H1 (cell line): ENCODE data around the gene CNGA1. TPM values are rescaled to one million over a fixed set of nuclear protein-coding genes. Genes with fewer than 3 reads are reported as not detected.

Source experiments
- CTCF ChIA-PET: fragments of 300-600 bp; sonication (Branson Sonifier 250); formaldehyde crosslinking; loops from one replicate; lab custom pipeline; 2021; ENCODE audit not compliant: partially characterized antibody; lab: Charles Lee
- POLR2A ChIA-PET: fragments of 300-600 bp; sonication (Branson Sonifier 250); formaldehyde crosslinking; loops from one replicate; lab custom pipeline; 2021; ENCODE audit warnings: inconsistent platforms; ENCODE audit not compliant: partially characterized antibody; lab: Charles Lee
- DNase-seq, 2 experiments: peaks; one replicate each; pipeline versions ENCODE4 v3.0.0 to v3.0.0-alpha.2; 2010 to 2022; ENCODE audit warnings: low spot score in 2 of 2, low read depth in 1 of 2, mixed read lengths in 1 of 2
- FAIRE-seq: peaks from 2 replicates; lab custom pipeline; 2011; peaks lifted over from hg19 to GRCh38; lab: Jason Lieb, UNC
- H2AFZ ChIP-seq: 2 replicates; pipeline ENCODE4 v1.8.1; 2012; ENCODE audit warnings: low read length, inconsistent platforms
- H2AK5ac ChIP-seq: 2 replicates; pipeline ENCODE4 v1.6.1; 2013; ENCODE audit warnings: low read depth, low read length
- H2BK120ac ChIP-seq: replicated peaks from 2 replicates; pipeline ENCODE3; 2013; ENCODE audit warnings: low read depth, low read length, inconsistent platforms
- H2BK12ac ChIP-seq: 2 replicates; pipeline ENCODE4 v1.6.1; 2013; ENCODE audit warnings: low read depth, low read length
- H2BK15ac ChIP-seq: 2 replicates; pipeline ENCODE4 v1.6.1; 2013; ENCODE audit warnings: low read length
- H2BK20ac ChIP-seq: 2 replicates; pipeline ENCODE4 v1.6.1; 2013; ENCODE audit warnings: low read length
- H2BK5ac ChIP-seq: 2 replicates; pipeline ENCODE4 v1.6.1; 2013; ENCODE audit warnings: low read depth, low read length
- H3K14ac ChIP-seq: 2 replicates; pipeline ENCODE4 v1.6.1; 2013; ENCODE audit warnings: inconsistent platforms; ENCODE audit not compliant: insufficient read length
- H3K18ac ChIP-seq: 2 replicates; pipeline ENCODE4 v1.6.1; 2013; ENCODE audit warnings: low read length; ENCODE audit errors: extremely low read depth
- H3K23ac ChIP-seq: 2 replicates; pipeline ENCODE4 v1.6.1; 2013; ENCODE audit warnings: inconsistent platforms; ENCODE audit not compliant: insufficient read length
- H3K23me2 ChIP-seq: 2 replicates; pipeline ENCODE4 v1.6.1; 2013; ENCODE audit warnings: low read depth, low read length
- H3K27ac ChIP-seq: 2 replicates; pipeline ENCODE4 v1.6.1; 2011; ENCODE audit warnings: low read depth, low read length, inconsistent platforms
- H3K27me3 ChIP-seq, 4 experiments: replicated peaks in 1 of 4; 1 replicate in 1 of 4; 2 replicates in 3 of 4; pipeline versions ENCODE4 v1.6.1 to v1.8.1; 2011 to 2013; ENCODE audit warnings: low read length in 3 of 4, mild to moderate bottlenecking in 3 of 4, inconsistent platforms in 2 of 4, mixed read lengths in 2 of 4, moderate library complexity in 1 of 4; ENCODE audit not compliant: control insufficient read depth in 3 of 4, insufficient read depth in 3 of 4; ENCODE audit errors: extremely low read depth in 1 of 4
- H3K36me3 ChIP-seq, 4 experiments: 2 replicates each; pipeline versions ENCODE4 v1.6.1 to v1.8.1; 2011 to 2013; ENCODE audit warnings: mild to moderate bottlenecking in 4 of 4, low read length in 3 of 4, moderate library complexity in 2 of 4, control low read depth in 1 of 4, inconsistent platforms in 1 of 4; ENCODE audit not compliant: insufficient read depth in 4 of 4, control insufficient read depth in 2 of 4
- H3K4ac ChIP-seq: replicated peaks from 2 replicates; pipeline ENCODE3; 2013; ENCODE audit warnings: low read length, low read depth, mixed read lengths, inconsistent platforms; ENCODE audit not compliant: insufficient read length
- H3K4me1 ChIP-seq, 4 experiments: replicated peaks in 1 of 4; 1 replicate in 1 of 4; 2 replicates in 3 of 4; pipeline versions ENCODE4 v1.6.1 to v1.8.1; 2011 to 2013; ENCODE audit warnings: low read length in 3 of 4, inconsistent platforms in 2 of 4, mixed read lengths in 1 of 4; ENCODE audit not compliant: insufficient read depth in 4 of 4, control insufficient read depth in 3 of 4
- H3K4me2 ChIP-seq, 2 experiments: 2 replicates each; pipeline versions ENCODE4 v1.6.1 to v1.8.1; 2011 to 2013; ENCODE audit warnings: low read depth in 2 of 2, low read length in 2 of 2, control low read depth in 1 of 2, inconsistent platforms in 1 of 2, mild to moderate bottlenecking in 1 of 2; ENCODE audit not compliant: insufficient read depth in 1 of 2
- H3K4me3 ChIP-seq, 4 experiments: fragments of 200-600, 300-600 bp in 1 of 4; sonication (generic), shearing (Covaris generic), sonication (Bioruptor Twin) in 1 of 4; 2 replicates each; pipeline versions ENCODE4 v1.5.1 to v1.8.1; 2011 to 2016; ENCODE audit warnings: low read length in 4 of 4, low read depth in 3 of 4, control low read depth in 2 of 4, inconsistent platforms in 2 of 4, mild to moderate bottlenecking in 2 of 4, mixed read lengths in 1 of 4, moderate library complexity in 1 of 4; ENCODE audit not compliant: insufficient read depth in 2 of 4; ENCODE audit errors: extremely low read depth in 1 of 4
- H3K56ac ChIP-seq: replicated peaks from 2 replicates; pipeline ENCODE3; 2013; ENCODE audit warnings: low read depth, mild to moderate bottlenecking, mixed read lengths, low read length, inconsistent platforms; ENCODE audit not compliant: insufficient read length
- H3K79me1 ChIP-seq: 2 replicates; pipeline ENCODE4 v1.6.1; 2013; ENCODE audit warnings: low read depth, low read length, control low read depth
- H3K79me2 ChIP-seq, 2 experiments: 2 replicates each; pipeline versions ENCODE4 v1.6.1 to v1.8.1; 2012 to 2013; ENCODE audit warnings: low read length in 2 of 2, mild to moderate bottlenecking in 2 of 2, inconsistent platforms in 1 of 2; ENCODE audit not compliant: insufficient read depth in 2 of 2, control insufficient read depth in 1 of 2
- H3K9ac ChIP-seq, 4 experiments: replicated peaks in 1 of 4; 1 replicate in 1 of 4; 2 replicates in 3 of 4; pipeline versions ENCODE4 v1.6.1 to v1.8.1; 2011 to 2013; ENCODE audit warnings: low read depth in 3 of 4, low read length in 3 of 4, control low read depth in 2 of 4, mild to moderate bottlenecking in 2 of 4, moderate library complexity in 2 of 4, inconsistent platforms in 1 of 4; ENCODE audit errors: extremely low read depth in 1 of 4
- H3K9me3 ChIP-seq, 2 experiments: 2 replicates each; pipeline versions ENCODE4 v1.6.1 to v1.8.1; 2012 to 2013; ENCODE audit warnings: mild to moderate bottlenecking in 2 of 2, moderate library complexity in 2 of 2, control low read depth in 1 of 2, inconsistent platforms in 1 of 2, low read depth in 1 of 2, low read length in 1 of 2, mixed read lengths in 1 of 2; ENCODE audit not compliant: insufficient read depth in 2 of 2
- H4K20me1 ChIP-seq, 2 experiments: replicated peaks in 1 of 2; 2 replicates each; pipeline versions ENCODE3 to v1.8.1; 2011 to 2013; ENCODE audit warnings: inconsistent platforms in 2 of 2, low read length in 2 of 2, mild to moderate bottlenecking in 1 of 2; ENCODE audit not compliant: insufficient read depth in 2 of 2, control insufficient read depth in 1 of 2
- H4K5ac ChIP-seq: 2 replicates; pipeline ENCODE4 v1.6.1; 2013; ENCODE audit warnings: low read length, low read depth, mixed read lengths, inconsistent platforms; ENCODE audit not compliant: insufficient read length
- H4K8ac ChIP-seq: 2 replicates; pipeline ENCODE4 v1.8.0; 2013; ENCODE audit warnings: mild to moderate bottlenecking, moderate library complexity, low read length, inconsistent platforms; ENCODE audit not compliant: insufficient read depth; ENCODE audit errors: extremely low read depth
- H4K91ac ChIP-seq: replicated peaks from 2 replicates; pipeline ENCODE3; 2013; ENCODE audit warnings: low read length, mixed read lengths, inconsistent platforms; ENCODE audit not compliant: insufficient read length
- BCL11A ChIP-seq, 2 experiments: IDR thresholded peaks; one replicate each; pipeline ENCODE4 v1.6.1; 2011; ENCODE audit warnings: low read depth in 2 of 2, low read length in 2 of 2, mild to moderate bottlenecking in 2 of 2
- CBX8 ChIP-seq: fragments of 300-800, 300-1000 bp; sonication (generic); IDR thresholded peaks from 2 replicates; pipeline ENCODE4 v1.7.1; 2016; ENCODE audit warnings: low read depth, low read length, borderline replicate concordance
- JUN ChIP-seq: IDR thresholded peaks from 2 replicates; pipeline ENCODE4 v1.6.1; 2011; ENCODE audit warnings: low read depth, mild to moderate bottlenecking, improper control_type of control experiment, low read length
- KDM4A ChIP-seq: IDR thresholded peaks from one replicate; pipeline ENCODE4 v1.7.1; 2012; ENCODE audit warnings: low read depth, mild to moderate bottlenecking, moderate library complexity, low read length, inconsistent platforms; ENCODE audit not compliant: severe bottlenecking
- KDM5A ChIP-seq: fragments of 200-600 bp; IDR thresholded peaks from 2 replicates; pipeline ENCODE4 v1.7.1; 2012; ENCODE audit warnings: mild to moderate bottlenecking, low read length, inconsistent platforms, mixed read lengths
- MAFK ChIP-seq: IDR thresholded peaks from 2 replicates; pipeline ENCODE4 v1.6.1; 2012; ENCODE audit warnings: low read depth, mild to moderate bottlenecking, improper control_type of control experiment, low read length
- NANOG ChIP-seq: IDR thresholded peaks from 2 replicates; pipeline ENCODE4 v1.6.1; 2011; ENCODE audit warnings: low read length, low read depth, mild to moderate bottlenecking, inconsistent platforms; ENCODE audit not compliant: insufficient read depth, poor library complexity, severe bottlenecking
- POU5F1 ChIP-seq: IDR thresholded peaks from 2 replicates; pipeline ENCODE4 v1.6.1; 2011; ENCODE audit warnings: low read depth, mild to moderate bottlenecking, low read length, moderate library complexity
- RBBP5 ChIP-seq: IDR thresholded peaks from 2 replicates; pipeline ENCODE4 v1.7.1; 2012; ENCODE audit warnings: low read depth, mild to moderate bottlenecking, inconsistent platforms, low read length, moderate library complexity, borderline replicate concordance
- RFX5 ChIP-seq: IDR thresholded peaks from 2 replicates; pipeline ENCODE4 v1.6.1; 2011; ENCODE audit warnings: low read depth, low read length, improper control_type of control experiment, borderline replicate concordance
- SP1 ChIP-seq: IDR thresholded peaks from 2 replicates; pipeline ENCODE4 v1.6.1; 2011; ENCODE audit warnings: low read depth, low read length
- TBP ChIP-seq: IDR thresholded peaks from 2 replicates; pipeline ENCODE4 v1.6.1; 2011; ENCODE audit warnings: low read depth, low read length, improper control_type of control experiment
- WGBS, 2 experiments: shearing (Covaris generic) in 1 of 2; methylation state at CpG; one replicate each; pipeline versions ENCODE4 v1.1.6 to v1.1.7; 2013 to 2015; ENCODE audit warnings: low lambda C conversion rate in 2 of 2, mixed read lengths in 2 of 2, inconsistent platforms in 1 of 2, low coverage in 1 of 2, missing lambda C conversion rate in 1 of 2; ENCODE audit not compliant: insufficient replicate concordance in 2 of 2, insufficient coverage in 1 of 2, insufficient read length in 1 of 2; ENCODE audit errors: extremely low coverage in 1 of 2, missing lambda C conversion rate in 1 of 2; 5-methylcytosine and 5-hydroxymethylcytosine counted together
- polyA plus RNA-seq, 7 experiments: library from polyadenylated mRNA; depleted of rRNA in 3 of 7; stranded (reverse) in 5 of 7; unstranded in 2 of 7; fragments of >200 nt in 5 of 7; fragments of 200-250 nt in 2 of 7; gene quantifications; 1 replicate in 5 of 7; 2 replicates in 1 of 7; 4 replicates in 1 of 7; pipeline versions ENCODE4 v1.2.1 to v1.2.3, GENCODE V29; 2011 to 2013; ENCODE audit warnings: missing spikeins in 2 of 7, mixed read lengths in 2 of 7
- total RNA-seq: library from RNA; stranded (reverse); fragmentation: NEBNext Ultra II Directional; extraction: Animal tissue kit (Norgen Biotek cat#: 25700); gene quantifications from 2 replicates; pipeline ENCODE4 v1.2.1, GENCODE V29; 2021
- TF ChIP-seq, protein P1 (sequence below): IDR thresholded peaks from 2 replicates; pipeline ENCODE4 v1.6.1; 2011; ENCODE audit warnings: low read length, improper control_type of control experiment

CNGA1 gene
- total and polyA plus RNA-seq, 2 of the 8 experiments (the other 6 are each of a cell fraction or from before 2014, with no cell fraction given), result 0.17 to 0.54 TPM

GRCh38 chr4:48064349-48064748 lies 47.9 kb upstream of the CNGA1 start:
- no peak for DNase-seq
- Histone ChIP-seq H3K14ac (no peak overlapping the region), H4K91ac (no peak overlapping the region), H4K8ac (no peak overlapping the region), H2BK20ac (no peak overlapping the region), H3K79me1 (no peaks in the 10 kb centered on the region), H3K9me3 (no peaks in the 10 kb centered on the region), H3K27ac (no peak overlapping the region), H3K18ac (no peak overlapping the region), H3K56ac (no peak overlapping the region), H2BK12ac (no peak overlapping the region), H2AK5ac (no peak overlapping the region), H3K79me2 (no peaks in the 10 kb centered on the region)
- POLR2A ChIA-PET, result no interaction called here
- FAIRE-seq, result no peak
- TF ChIP-seq MAFK (no peak), KDM5A (no peak), SP1 (no peak), NANOG (no peak), KDM4A (no peak), RBBP5 (no peak), POU5F1 (no peak), BCL11A (IDR thresholded peaks at IDR 0.05; ENCODE audit: low read depth in 2 of 2, low read length in 2 of 2) (no peak), JUN (no peak), CBX8 (no peak), RFX5 (no peak), TBP (no peak)
- TF ChIP-seq, protein P1, sequence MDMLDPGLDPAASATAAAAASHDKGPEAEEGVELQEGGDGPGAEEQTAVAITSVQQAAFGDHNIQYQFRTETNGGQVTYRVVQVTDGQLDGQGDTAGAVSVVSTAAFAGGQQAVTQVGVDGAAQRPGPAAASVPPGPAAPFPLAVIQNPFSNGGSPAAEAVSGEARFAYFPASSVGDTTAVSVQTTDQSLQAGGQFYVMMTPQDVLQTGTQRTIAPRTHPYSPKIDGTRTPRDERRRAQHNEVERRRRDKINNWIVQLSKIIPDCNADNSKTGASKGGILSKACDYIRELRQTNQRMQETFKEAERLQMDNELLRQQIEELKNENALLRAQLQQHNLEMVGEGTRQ, result no peak
- TF ChIP-seq, all 59 proteins: peak for 0
- Histone ChIP-seq H3K9ac (no peak overlapping the region), H4K20me1 (no peaks in the 10 kb centered on the region), H3K27me3 (no peaks in the 10 kb centered on the region), H2BK120ac (no peak overlapping the region), H3K23ac (no peak overlapping the region), H3K36me3 (no peaks in the 10 kb centered on the region), H3K4me3 (no peak overlapping the region), H3K4me1 (no peaks in the 10 kb centered on the region), H2BK5ac (no peak overlapping the region), H3K4me2 (no peak overlapping the region), H4K5ac (no peak overlapping the region), H2BK15ac (no peak overlapping the region), H2AFZ (no peak overlapping the region), H3K4ac (no peak overlapping the region), H3K23me2 (no peaks in the 10 kb centered on the region)
- 97% methylated on average over 3 of the region's 3 CpGs; no CpG with 5 or more reads in 1 of the 2 experiments for WGBS, 2 experiments
- CTCF ChIA-PET, result interaction anchor here (0.6 to 2.3 kb wide), 4 partner anchors 10 to 76 kb away, joined by 3 to 15 read pairs (median 3); no protein-coding TSS in a partner anchor
